GM12873 (cell line): Measurements from ENCODE around the gene MAEL.

Experiments
- CTCF ChIP-seq: IDR thresholded peaks from 2 replicates; pipeline ENCODE4 v1.5.1; 2012; ENCODE audit warnings: low read depth, mild to moderate bottlenecking, moderate library complexity, low read length, control low read depth; ENCODE audit not compliant: insufficient read depth; ENCODE audit errors: missing control alignments

MAEL gene

GRCh38 chr1:167071286-167071685 is 82.2 kb downstream of the MAEL start:
- TF ChIP-seq CTCF: no peak
